AG09309 (cell line): ENCODE data around the gene FNDC3B.

Experiments
- DNase-seq: peaks from one replicate; pipeline ENCODE4 v3.0.0-alpha.2; 2010; ENCODE audit warnings: low read depth
- H3K4me3 ChIP-seq: 2 replicates; pipeline ENCODE4 v1.5.1; 2011; ENCODE audit warnings: mild to moderate bottlenecking, low read depth, low read length, moderate library complexity; ENCODE audit not compliant: control insufficient read depth
- TF ChIP-seq, protein P1 (sequence below): IDR thresholded peaks from 2 replicates; pipeline ENCODE4 v1.5.1; 2011; ENCODE audit warnings: mild to moderate bottlenecking, low read depth, low read length, inconsistent platforms; ENCODE audit not compliant: insufficient read depth, control insufficient read depth; ENCODE audit errors: missing control alignments

The FNDC3B gene

DNA sequence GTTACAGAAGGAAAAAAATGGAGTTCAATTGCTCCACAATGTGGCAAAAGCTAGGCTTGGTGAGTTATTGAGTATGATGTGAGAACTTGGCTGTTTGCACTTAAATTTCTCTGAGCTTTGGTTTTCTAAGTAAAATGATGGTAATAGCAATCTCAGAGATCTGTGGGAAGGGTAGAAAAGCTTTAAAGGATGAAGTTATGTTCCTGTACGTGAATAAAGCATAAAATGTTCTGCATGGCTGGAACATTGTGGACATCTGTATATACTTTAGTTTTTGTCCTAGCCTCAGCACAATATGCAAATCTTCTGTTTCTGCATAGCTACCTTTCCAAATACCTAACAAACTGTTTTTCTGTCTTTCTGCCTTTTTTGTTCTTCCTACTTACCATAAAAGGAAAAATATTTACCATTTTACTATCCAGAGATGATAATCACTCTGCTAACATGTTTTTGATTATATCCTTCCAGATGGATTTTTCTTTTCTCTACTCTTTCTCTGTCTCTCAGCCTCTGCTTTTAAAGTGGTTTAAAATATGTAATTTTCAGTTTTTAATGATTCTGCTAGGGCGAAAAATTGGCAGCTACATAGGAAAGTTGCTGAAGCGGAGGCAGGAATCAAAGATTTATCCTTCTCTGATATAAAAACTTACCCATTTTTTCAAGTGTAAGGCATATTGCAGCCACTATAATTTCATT, 188.1 kb downstream of the FNDC3B start:
- TF ChIP-seq, protein P1, sequence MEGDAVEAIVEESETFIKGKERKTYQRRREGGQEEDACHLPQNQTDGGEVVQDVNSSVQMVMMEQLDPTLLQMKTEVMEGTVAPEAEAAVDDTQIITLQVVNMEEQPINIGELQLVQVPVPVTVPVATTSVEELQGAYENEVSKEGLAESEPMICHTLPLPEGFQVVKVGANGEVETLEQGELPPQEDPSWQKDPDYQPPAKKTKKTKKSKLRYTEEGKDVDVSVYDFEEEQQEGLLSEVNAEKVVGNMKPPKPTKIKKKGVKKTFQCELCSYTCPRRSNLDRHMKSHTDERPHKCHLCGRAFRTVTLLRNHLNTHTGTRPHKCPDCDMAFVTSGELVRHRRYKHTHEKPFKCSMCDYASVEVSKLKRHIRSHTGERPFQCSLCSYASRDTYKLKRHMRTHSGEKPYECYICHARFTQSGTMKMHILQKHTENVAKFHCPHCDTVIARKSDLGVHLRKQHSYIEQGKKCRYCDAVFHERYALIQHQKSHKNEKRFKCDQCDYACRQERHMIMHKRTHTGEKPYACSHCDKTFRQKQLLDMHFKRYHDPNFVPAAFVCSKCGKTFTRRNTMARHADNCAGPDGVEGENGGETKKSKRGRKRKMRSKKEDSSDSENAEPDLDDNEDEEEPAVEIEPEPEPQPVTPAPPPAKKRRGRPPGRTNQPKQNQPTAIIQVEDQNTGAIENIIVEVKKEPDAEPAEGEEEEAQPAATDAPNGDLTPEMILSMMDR = no peak
- H3K4me3 ChIP-seq = no peak overlapping the region
- no peak for DNase-seq

DNA sequence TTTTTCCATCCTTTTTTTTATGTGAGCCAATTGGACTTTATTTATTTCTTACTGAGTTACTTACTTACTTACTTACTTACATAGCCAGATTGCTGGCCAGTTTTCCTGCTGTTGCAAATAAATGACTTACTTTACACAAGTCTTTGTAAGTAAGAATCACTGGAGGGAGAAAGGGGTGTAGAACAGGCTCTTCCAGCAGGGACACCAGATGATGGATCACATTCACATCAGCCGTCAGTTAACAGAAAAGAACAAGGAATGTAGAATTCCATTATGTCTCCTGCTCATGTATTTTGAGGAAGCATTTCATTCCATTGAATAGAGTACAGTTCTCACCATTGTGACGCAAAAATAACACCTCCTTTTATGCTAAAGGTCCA, 188.6 kb downstream of the FNDC3B start:
- DNase-seq = no peak
- H3K4me3 ChIP-seq = no peak overlapping the region
- TF ChIP-seq, protein P1 = no peak

DNA sequence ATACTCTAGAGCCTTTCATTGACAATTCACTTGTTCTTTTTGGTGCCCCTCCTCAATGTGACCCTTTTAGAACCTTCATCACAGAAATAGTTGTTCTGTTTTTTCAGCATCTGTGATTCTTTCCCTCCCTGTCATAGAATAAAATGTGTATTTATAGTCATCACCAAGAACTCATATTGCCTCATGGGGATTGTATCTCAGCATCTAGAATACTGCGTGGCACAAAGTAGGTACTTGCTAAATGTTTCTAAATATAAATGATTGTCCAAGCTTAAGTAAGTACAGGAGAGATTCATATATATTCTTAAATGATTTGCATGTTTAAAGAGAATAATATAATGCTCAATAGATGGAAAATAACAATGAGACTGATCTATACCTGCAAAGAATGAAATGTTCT, 190.1 kb downstream of the FNDC3B start:
- DNase-seq = no peak
- no peak overlapping the region for H3K4me3 ChIP-seq
- TF ChIP-seq, protein P1 = no peak

DNA sequence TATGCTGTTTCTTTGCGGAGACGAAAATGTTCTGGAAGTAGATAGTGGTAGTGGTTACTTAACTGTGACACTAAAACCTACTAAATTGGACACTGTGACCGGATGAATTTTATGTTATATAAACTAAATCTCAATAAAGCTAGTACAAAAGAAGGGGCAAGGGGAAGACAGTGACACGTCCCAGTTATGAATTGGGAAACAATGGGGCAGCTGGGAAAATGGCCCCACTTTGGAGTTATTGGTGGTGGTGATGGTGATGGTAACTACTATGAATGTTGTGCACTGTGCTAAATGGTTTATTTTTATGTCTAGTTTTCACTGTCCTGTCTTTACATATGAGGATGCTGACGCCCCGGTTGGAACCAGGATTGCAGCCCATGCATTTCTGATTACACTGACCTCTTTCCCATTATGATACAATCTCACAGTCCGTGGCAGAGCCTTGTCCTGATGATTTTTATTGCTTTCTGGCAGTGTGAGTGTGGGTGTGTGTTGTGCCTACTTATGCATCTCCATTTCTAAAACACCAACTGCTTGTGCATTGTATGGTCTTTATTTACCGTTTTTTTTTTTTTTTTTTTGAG, 192.0 kb downstream of the FNDC3B start:
- TF ChIP-seq, protein P1 = no peak
- DNase-seq = no peak
- H3K4me3 ChIP-seq = no peak overlapping the region

DNA sequence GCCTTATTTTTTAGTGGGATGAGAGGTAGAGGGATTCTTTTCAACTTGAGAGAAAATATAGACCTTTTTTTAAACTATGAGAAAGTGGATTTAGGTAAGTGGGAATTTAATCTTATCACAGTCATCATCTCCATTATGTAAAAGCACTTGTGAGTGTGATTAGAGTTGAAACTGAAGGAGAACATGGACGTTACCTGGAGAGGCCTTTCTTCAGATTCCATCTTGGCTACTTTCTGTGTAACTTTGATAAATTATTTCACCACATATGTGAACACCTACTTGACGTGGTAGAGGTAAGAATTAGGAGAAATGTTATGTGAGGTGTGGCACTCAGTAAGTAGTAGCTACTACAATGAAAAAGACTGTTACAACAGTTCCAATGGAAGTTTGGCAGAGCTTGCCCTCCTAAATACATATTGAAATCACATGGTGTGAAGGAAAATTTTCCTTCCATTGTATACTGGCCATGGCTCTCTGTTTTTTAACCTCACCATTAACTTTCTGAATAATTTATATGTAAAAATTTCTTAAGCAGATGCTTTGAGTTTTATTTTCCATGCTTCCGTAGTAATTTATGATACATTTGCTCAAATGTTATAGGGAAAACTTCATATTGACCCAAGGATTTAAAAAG, 193.3 kb downstream of the FNDC3B start:
- no peak overlapping the region for H3K4me3 ChIP-seq
- DNase-seq = no peak
- TF ChIP-seq, protein P1 = no peak

DNA sequence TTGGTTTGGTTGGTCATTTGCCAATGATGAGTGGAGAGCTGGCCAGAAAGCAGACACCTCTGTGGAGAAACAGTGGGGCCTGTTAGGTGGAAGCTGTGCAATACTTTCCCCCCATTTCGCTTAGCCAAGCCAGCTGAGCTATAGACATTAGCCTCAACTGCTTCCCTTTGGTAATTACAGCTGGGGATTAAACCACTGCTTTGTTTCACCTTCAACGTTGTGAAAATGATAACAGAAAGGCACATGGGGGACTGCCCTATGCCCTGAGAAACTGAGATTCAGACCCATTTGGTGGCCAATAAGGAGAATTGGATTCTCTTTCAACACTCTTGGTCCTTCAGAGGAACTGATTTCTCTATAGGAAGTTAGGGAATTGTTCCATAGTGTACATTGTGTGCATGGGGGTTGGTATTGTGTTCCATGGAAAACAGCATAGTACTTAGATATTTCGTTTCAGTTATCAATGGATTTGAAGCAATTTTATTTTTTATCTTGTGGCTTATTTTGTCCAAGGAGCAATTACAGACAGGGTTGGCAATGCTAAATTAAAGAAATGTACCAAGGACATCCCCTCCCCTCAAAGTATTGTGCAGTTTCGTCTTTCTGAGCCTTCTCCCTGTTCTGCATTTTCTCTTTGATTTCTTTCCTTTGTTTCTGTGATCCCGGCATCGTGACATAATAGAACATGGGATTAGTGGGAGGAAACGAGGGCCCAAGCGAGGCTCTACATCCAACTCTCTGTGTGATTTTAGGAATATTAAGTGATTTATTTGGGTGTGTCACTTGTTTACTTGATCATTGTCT, 194.3 kb downstream of the FNDC3B start:
- no peak for DNase-seq
- no peak overlapping the region for H3K4me3 ChIP-seq
- TF ChIP-seq, protein P1 = no peak
